Measurements from ENCODE around the gene NID2.

NID2 gene

GRCh38 chr14:52080808-52081755 is 12.2 kb upstream of the NID2 start:
- DNase-seq (ENCODE audit: low read depth) = no peak

- no peak for DNase-seq (ENCODE audit: low read depth)
Observed at GRCh38 chr14:52080158-52080800, 11.4 kb upstream of the NID2 start.

GRCh38 chr14:52079239-52079959 is 10.5 kb upstream of the NID2 start:
- DNase-seq (ENCODE audit: low read depth) = no peak

- no peak for DNase-seq (ENCODE audit: low read depth)
Observed at GRCh38 chr14:52078721-52079120, 9.9 kb upstream of the NID2 start.

- DNase-seq (ENCODE audit: low read depth) = no peak
Observed at GRCh38 chr14:52078095-52078531, 9.3 kb upstream of the NID2 start.

GRCh38 chr14:52077256-52077979 is 8.6 kb upstream of the NID2 start:
- no peak for DNase-seq (ENCODE audit: low read depth)

GRCh38 chr14:52076334-52076733 is 7.5 kb upstream of the NID2 start:
- no peak for DNase-seq (ENCODE audit: low read depth)

GRCh38 chr14:52075371-52075770 is 6.5 kb upstream of the NID2 start:
- DNase-seq (ENCODE audit: low read depth) = no peak

- no peak for DNase-seq (ENCODE audit: low read depth)
Observed at GRCh38 chr14:52073251-52073650, 4.4 kb upstream of the NID2 start.

- no peak for DNase-seq (ENCODE audit: low read depth)
Observed at GRCh38 chr14:52072266-52072780, 3.5 kb upstream of the NID2 start.

- no peak for DNase-seq (ENCODE audit: low read depth)
Observed at GRCh38 chr14:52071675-52072074, 2.8 kb upstream of the NID2 start.

GRCh38 chr14:52070051-52070431 is 1.2 kb upstream of the NID2 start:
- no peak for DNase-seq (ENCODE audit: low read depth)

- no peak for DNase-seq (ENCODE audit: low read depth)
Observed at GRCh38 chr14:52069307-52070050, 620 bp upstream of the NID2 start.

GRCh38 chr14:52067873-52068614 is 815 bp downstream of the NID2 start:
- DNase-seq (ENCODE audit: low read depth) = no peak

- DNase-seq (ENCODE audit: low read depth) = no peak
Observed at GRCh38 chr14:52064174-52064573, 4.7 kb downstream of the NID2 start.

- DNase-seq (ENCODE audit: low read depth) = no peak
Observed at GRCh38 chr14:52063052-52063462, 5.8 kb downstream of the NID2 start.

GRCh38 chr14:52061890-52062289 is 7.0 kb downstream of the NID2 start:
- no peak for DNase-seq (ENCODE audit: low read depth)

GRCh38 chr14:52061390-52061789 is 7.5 kb downstream of the NID2 start:
- no peak for DNase-seq (ENCODE audit: low read depth)

- no peak for DNase-seq (ENCODE audit: low read depth)
Observed at GRCh38 chr14:52060080-52060479, 8.8 kb downstream of the NID2 start.

- DNase-seq (ENCODE audit: low read depth) = no peak
Observed at GRCh38 chr14:52059649-52060048, 9.2 kb downstream of the NID2 start.

All from stimulated activated CD8-positive, alpha-beta memory T cell treated with anti-CD3 and anti-CD28 coated beads, Interleukin-7, amount 100 ng/mL, for 24 hours (primary cell).